Fibroblast of lung (primary cell): ENCODE data around the gene GSTA2. TPM values are rescaled to one million over a fixed set of nuclear protein-coding genes. Genes with fewer than 3 reads are reported as not detected.
"Not testable (repeated sequence)": the region's sequence is repeated elsewhere in the genome, so short reads cannot be mapped to it uniquely, and the experiment has no call there.

Experiments used
- DNase-seq, 2 donors: peaks; one replicate each; pipeline versions ENCODE4 v3.0.0 to v3.0.0-alpha.2; 2010; ENCODE audit warnings: low read depth in 2 of 2
- H2AFZ ChIP-seq: 2 replicates; pipeline ENCODE4 v1.5.1; 2012; ENCODE audit warnings: low read length, control low read depth, inconsistent platforms
- H3K27ac ChIP-seq: 2 replicates; pipeline ENCODE4 v1.5.1; 2011; ENCODE audit warnings: low read length, control low read depth; ENCODE audit not compliant: insufficient read depth
- H3K27me3 ChIP-seq: 2 replicates; pipeline ENCODE4 v1.5.1; 2011; ENCODE audit warnings: mild to moderate bottlenecking, low read length; ENCODE audit not compliant: control insufficient read depth, insufficient read depth
- H3K36me3 ChIP-seq: 2 replicates; pipeline ENCODE4 v1.5.1; 2011; ENCODE audit warnings: low read length; ENCODE audit not compliant: control insufficient read depth, insufficient read depth
- H3K4me1 ChIP-seq: 2 replicates; pipeline ENCODE4 v1.5.1; 2011; ENCODE audit warnings: low read length; ENCODE audit not compliant: control insufficient read depth, insufficient read depth; ENCODE audit errors: extremely low read depth
- H3K4me2 ChIP-seq: 2 replicates; pipeline ENCODE4 v1.5.1; 2011; ENCODE audit warnings: low read length, control low read depth; ENCODE audit not compliant: insufficient read depth; ENCODE audit errors: extremely low read depth
- H3K4me3 ChIP-seq, 4 experiments: fragments of 200-600 bp in 1 of 4; sonication (generic) in 1 of 4; replicated peaks in 1 of 4; 2 replicates each; pipeline ENCODE4 v1.5.1; 2011 to 2016; ENCODE audit warnings: low read length in 4 of 4, low read depth in 3 of 4, mild to moderate bottlenecking in 3 of 4, control low read depth in 2 of 4, inconsistent platforms in 1 of 4, mixed read lengths in 1 of 4; ENCODE audit not compliant: insufficient read depth in 1 of 4; ENCODE audit errors: control extremely low read depth in 1 of 4
- H3K79me2 ChIP-seq: 2 replicates; pipeline ENCODE4 v1.5.1; 2012; ENCODE audit warnings: mild to moderate bottlenecking, low read length, inconsistent platforms; ENCODE audit not compliant: control insufficient read depth, insufficient read depth
- H3K9ac ChIP-seq: 2 replicates; pipeline ENCODE4 v1.5.1; 2011; ENCODE audit warnings: mild to moderate bottlenecking, low read length, control low read depth; ENCODE audit not compliant: insufficient read depth
- H3K9me3 ChIP-seq: 2 replicates; pipeline ENCODE4 v1.5.1; 2012; ENCODE audit warnings: low read depth, low read length; ENCODE audit not compliant: control insufficient read depth, insufficient read depth
- H4K20me1 ChIP-seq: 2 replicates; pipeline ENCODE4 v1.5.1; 2011; ENCODE audit warnings: low read length; ENCODE audit not compliant: control insufficient read depth, insufficient read depth; ENCODE audit errors: extremely low read depth
- CTCF ChIP-seq, 2 donors: IDR thresholded peaks in 1 of 2; conservative IDR thresholded peaks in 1 of 2; 1 replicate in 1 of 2; 2 replicates in 1 of 2; pipeline ENCODE4 v1.5.1; 2011 to 2012; ENCODE audit warnings: low read length in 2 of 2, control low read depth in 1 of 2, inconsistent platforms in 1 of 2, low read depth in 1 of 2, mild to moderate bottlenecking in 1 of 2
- EZH2 ChIP-seq: IDR thresholded peaks from 2 replicates; pipeline ENCODE4 v1.5.1; 2012; ENCODE audit warnings: low read length, control low read depth, mild to moderate bottlenecking; ENCODE audit errors: missing control alignments
- polyA plus RNA-seq, 2 donors: library from polyadenylated mRNA; depleted of rRNA in 1 of 2; stranded (reverse) in 1 of 2; unstranded in 1 of 2; fragments of >200 nt; gene quantifications; 2 replicates each; pipeline ENCODE4 v1.2.1, GENCODE V29; 2011 to 2012; ENCODE audit warnings: missing spikeins in 1 of 2
- total RNA-seq: library from RNA; depleted of rRNA; stranded (reverse); fragments of >200 nt; gene quantifications from 2 replicates; pipeline ENCODE4 v1.2.1, GENCODE V29; 2014

GSTA2 gene
- total and polyA plus RNA-seq, 2 donors (not counting 1 experiment from before 2014, with no cell fraction given) = not detected

GRCh38 chr6:52712136-52712535, 51.1 kb downstream of the GSTA2 start:
- no peak overlapping the region for H3K4me3 ChIP-seq
- H3K79me2 ChIP-seq = no peaks in the 10 kb centered on the region
- TF ChIP-seq CTCF (conservative IDR thresholded peaks at IDR 0.05 in 1 of 2, IDR thresholded peaks at IDR 0.05 in 1 of 2; ENCODE audit: low read depth in 1 of 2, low read length in 2 of 2) (no peak), EZH2 (no peak)
- H3K9ac ChIP-seq = no peak overlapping the region
- no peaks in the 10 kb centered on the region for H3K27me3 ChIP-seq
- DNase-seq = no peak
- no peak overlapping the region for H3K27ac ChIP-seq
- H2AFZ ChIP-seq = no peak overlapping the region
- H3K4me1 ChIP-seq = no peaks in the 10 kb centered on the region
- H3K36me3 ChIP-seq = no peaks in the 10 kb centered on the region
- no peak overlapping the region for H3K4me2 ChIP-seq
- H4K20me1 ChIP-seq = no peaks in the 10 kb centered on the region
- H3K9me3 ChIP-seq = no peaks in the 10 kb centered on the region

DNA sequence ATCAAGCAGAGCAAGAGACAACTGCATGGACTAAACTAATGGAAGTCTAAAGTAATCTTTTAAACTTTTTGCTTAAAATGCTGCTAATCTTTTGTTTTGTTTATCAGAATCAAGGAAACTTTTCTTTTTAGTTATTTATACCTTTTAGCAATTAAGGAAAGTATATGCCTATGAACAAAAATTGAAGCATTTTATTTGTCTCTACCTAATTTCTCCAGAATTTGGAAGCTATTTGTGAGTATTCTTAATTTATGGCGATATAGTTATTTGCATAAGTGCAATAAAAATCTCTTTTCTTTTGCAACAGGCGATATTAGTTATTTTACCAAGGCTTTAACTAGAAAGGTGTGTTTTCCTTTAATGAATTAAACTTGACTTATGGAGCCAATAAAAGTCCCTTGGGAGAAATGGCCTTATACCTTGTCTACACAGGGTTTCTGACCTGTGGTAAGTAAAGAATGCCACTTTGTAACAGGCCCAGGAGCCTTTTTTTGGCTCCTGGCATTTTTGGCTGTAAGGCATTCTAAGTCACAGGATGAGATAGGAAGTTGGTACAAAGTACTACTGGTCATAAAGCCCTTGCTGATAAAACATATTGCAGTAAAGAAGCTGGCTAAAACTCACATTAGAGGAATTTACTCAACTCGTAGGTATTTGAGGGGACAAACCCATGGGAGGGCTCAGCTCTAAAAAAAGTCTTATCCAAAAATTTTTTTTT, 55.2 kb downstream of the GSTA2 start:
- no peak for TF ChIP-seq EZH2
- TF ChIP-seq CTCF (conservative IDR thresholded peaks at IDR 0.05 in 1 of 2, IDR thresholded peaks at IDR 0.05 in 1 of 2; ENCODE audit: low read depth in 1 of 2, low read length in 2 of 2) = no peak
- no peaks in the 10 kb centered on the region for H3K9me3 ChIP-seq
- H3K27ac ChIP-seq = no peak overlapping the region
- H2AFZ ChIP-seq = no peak overlapping the region
- H4K20me1 ChIP-seq = no peaks in the 10 kb centered on the region
- H3K79me2 ChIP-seq = no peaks in the 10 kb centered on the region
- no peaks in the 10 kb centered on the region for H3K36me3 ChIP-seq
- DNase-seq = no peak
- H3K4me3 ChIP-seq = no peak overlapping the region
- H3K4me1 ChIP-seq = no peaks in the 10 kb centered on the region
- H3K27me3 ChIP-seq = peaks cover 4% of the 10 kb centered on the region
- H3K4me2 ChIP-seq = no peak overlapping the region
- H3K9ac ChIP-seq = no peak overlapping the region

GRCh38 chr6:52706001-52706400, 57.3 kb downstream of the GSTA2 start:
- Histone ChIP-seq H3K9ac (no peak overlapping the region), H3K4me1 (no peaks in the 10 kb centered on the region), H2AFZ (no peak overlapping the region), H3K4me2 (no peak overlapping the region), H3K27me3 (peaks cover 4% of the 10 kb centered on the region), H3K79me2 (no peaks in the 10 kb centered on the region), H3K36me3 (no peaks in the 10 kb centered on the region), H4K20me1 (no peaks in the 10 kb centered on the region), H3K4me3 (no peak overlapping the region), H3K9me3 (no peaks in the 10 kb centered on the region), H3K27ac (no peak overlapping the region)
- TF ChIP-seq CTCF (conservative IDR thresholded peaks at IDR 0.05 in 1 of 2, IDR thresholded peaks at IDR 0.05 in 1 of 2; ENCODE audit: low read depth in 1 of 2, low read length in 2 of 2) (no peak), EZH2 (no peak)
- DNase-seq = no peak

- H3K9ac ChIP-seq, H3K79me2 ChIP-seq, H2AFZ ChIP-seq: not testable (repeated sequence)
These were observed 58.3 kb downstream of the GSTA2 start for GRCh38 chr6:52704781-52705502.

More at GRCh38 chr6:52704781-52705502, 58.3 kb downstream of the GSTA2 start:
- H3K36me3 ChIP-seq, H3K27me3 ChIP-seq, H3K4me1 ChIP-seq, H3K27ac ChIP-seq, H3K4me2 ChIP-seq, H4K20me1 ChIP-seq, H3K4me3 ChIP-seq, H3K9me3 ChIP-seq, DNase-seq: not testable (repeated sequence)
